Esophagus squamous epithelium (tissue), 5 donors: ENCODE data around the gene GNPTAB. TPM values are rescaled to one million over a fixed set of nuclear protein-coding genes. Genes with fewer than 3 reads are reported as not detected.

Experiments
- DNase-seq: peaks from one replicate; lab custom pipeline; 2025; lab: John Stamatoyannopoulos, UW
- H3K27ac ChIP-seq, 4 donors: fragments of 200-600 bp; sonication (generic); one replicate each; pipeline ENCODE4 v1.5.1; 2016 to 2019; ENCODE audit warnings: mild to moderate bottlenecking in 1 of 4
- H3K27me3 ChIP-seq, 4 donors: fragments of 200-600 bp; sonication (generic); 1 replicate in 3 of 4; 2 replicates in 1 of 4; pipeline versions ENCODE4 v1.5.1 to v1.6.0; 2017 to 2021; ENCODE audit warnings: antibody characterized with exemption in 1 of 4
- H3K36me3 ChIP-seq, 3 donors: fragments of 200-600 bp; sonication (generic); one replicate each; pipeline ENCODE4 v1.5.1; 2016 to 2019
- H3K4me1 ChIP-seq, 3 donors: fragments of 200-600 bp; sonication (generic); one replicate each; pipeline ENCODE4 v1.5.1; 2017 to 2019
- H3K4me3 ChIP-seq, 4 donors: fragments of 200-600 bp; sonication (generic); 1 replicate in 3 of 4; 2 replicates in 1 of 4; pipeline ENCODE4 v1.5.1; 2016 to 2019; ENCODE audit warnings: mild to moderate bottlenecking in 2 of 4, moderate library complexity in 1 of 4
- H3K9me3 ChIP-seq, 3 donors: fragments of 200-600 bp; sonication (generic); one replicate each; pipeline ENCODE4 v1.5.1; 2016 to 2019
- POLR2A ChIP-seq, 4 donors: fragments of 450-650 bp; IDR thresholded peaks; one replicate each; pipeline ENCODE4 v1.6.1; 2017; ENCODE audit warnings: antibody characterized with exemption in 4 of 4, mild to moderate bottlenecking in 4 of 4, moderate library complexity in 3 of 4
- WGBS, 2 donors: methylation state at CpG; one replicate each; pipeline ENCODE4 v1.1.5; 2018; 5-methylcytosine and 5-hydroxymethylcytosine counted together
- intact Hi-C: fragments of 100-400 bp; cut with DNase I; formaldehyde crosslinking; loops from one replicate; pipeline ENCODE4 v1.15.0; 2022
- total RNA-seq, 4 donors: library from RNA; depleted of rRNA; stranded (reverse); fragments of >200 nt; gene quantifications; one replicate each; pipeline ENCODE4 v1.1.0, GENCODE V29; 2016
- TF ChIP-seq, protein P1 (sequence below), 6 experiments: fragments of 450-650 bp in 4 of 6; fragments of 200-600 bp in 2 of 6; sonication (generic) in 2 of 6; IDR thresholded peaks; one replicate each; pipeline ENCODE4 v1.5.1; 2016 to 2019; ENCODE audit warnings: antibody characterized with exemption in 6 of 6, mild to moderate bottlenecking in 4 of 6, moderate library complexity in 4 of 6
- donor health status: DM: yes; HTN: yes; CAD: no.

Gene GNPTAB
- total RNA-seq, 4 donors from 2014 or later: 20.8 to 26.3 (median 21.9) TPM

DNA sequence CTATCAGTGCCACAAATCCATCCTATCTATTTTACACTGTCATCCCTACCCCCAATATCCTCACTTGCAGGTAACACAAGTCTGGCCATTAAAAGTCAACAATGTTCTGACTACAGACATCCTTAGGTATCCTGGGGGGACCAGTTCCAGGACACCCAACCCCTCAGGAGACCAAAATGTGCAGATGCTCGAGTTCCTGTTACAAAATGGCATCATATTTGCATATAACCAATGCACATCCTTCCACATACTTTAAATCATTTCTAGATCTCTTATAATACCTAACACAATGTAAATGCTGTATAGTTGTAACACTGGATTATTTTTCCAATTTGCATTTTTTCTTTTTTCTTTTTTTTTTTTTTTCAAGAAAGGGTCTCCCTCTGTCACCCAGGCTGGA lies 98.4 kb downstream of the GNPTAB start:
- Histone ChIP-seq H3K4me3 (no peak overlapping the region), H3K4me1 (no peaks in the 10 kb centered on the region), H3K36me3 (peaks cover 0 to 46% (median 0%) of the 10 kb centered on the region in 3 donors), H3K9me3 (no peaks in the 10 kb centered on the region), H3K27ac (no peak overlapping the region), H3K27me3 (no peaks in the 10 kb centered on the region)
- no peak for DNase-seq
- TF ChIP-seq, protein P1, sequence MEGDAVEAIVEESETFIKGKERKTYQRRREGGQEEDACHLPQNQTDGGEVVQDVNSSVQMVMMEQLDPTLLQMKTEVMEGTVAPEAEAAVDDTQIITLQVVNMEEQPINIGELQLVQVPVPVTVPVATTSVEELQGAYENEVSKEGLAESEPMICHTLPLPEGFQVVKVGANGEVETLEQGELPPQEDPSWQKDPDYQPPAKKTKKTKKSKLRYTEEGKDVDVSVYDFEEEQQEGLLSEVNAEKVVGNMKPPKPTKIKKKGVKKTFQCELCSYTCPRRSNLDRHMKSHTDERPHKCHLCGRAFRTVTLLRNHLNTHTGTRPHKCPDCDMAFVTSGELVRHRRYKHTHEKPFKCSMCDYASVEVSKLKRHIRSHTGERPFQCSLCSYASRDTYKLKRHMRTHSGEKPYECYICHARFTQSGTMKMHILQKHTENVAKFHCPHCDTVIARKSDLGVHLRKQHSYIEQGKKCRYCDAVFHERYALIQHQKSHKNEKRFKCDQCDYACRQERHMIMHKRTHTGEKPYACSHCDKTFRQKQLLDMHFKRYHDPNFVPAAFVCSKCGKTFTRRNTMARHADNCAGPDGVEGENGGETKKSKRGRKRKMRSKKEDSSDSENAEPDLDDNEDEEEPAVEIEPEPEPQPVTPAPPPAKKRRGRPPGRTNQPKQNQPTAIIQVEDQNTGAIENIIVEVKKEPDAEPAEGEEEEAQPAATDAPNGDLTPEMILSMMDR (IDR thresholded peaks at IDR 0.05): no peak
- TF ChIP-seq POLR2A (IDR thresholded peaks at IDR 0.05): no peak
- intact Hi-C loops: no loop called here
- 62 to 77% methylated on average over 1 of the region's 1 CpG for WGBS, 2 donors

DNA sequence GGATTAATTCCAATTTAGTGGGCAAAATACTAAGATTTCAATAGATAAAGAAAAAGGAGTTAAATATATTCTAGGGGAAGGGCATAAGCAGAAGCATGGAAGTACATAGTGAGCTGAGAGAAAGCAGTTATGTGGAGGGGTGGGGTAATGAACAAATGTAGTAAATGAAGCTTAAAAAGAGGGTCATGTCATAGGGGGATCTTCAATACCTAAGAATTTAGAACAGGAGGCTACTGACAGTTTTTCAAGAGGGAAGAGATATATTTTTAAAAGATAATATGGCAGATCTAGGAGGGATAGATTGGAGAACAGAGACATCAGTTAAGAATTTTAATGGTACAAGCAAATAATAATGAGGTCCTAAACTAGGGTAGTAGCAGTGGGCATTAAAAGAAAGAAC lies 100.9 kb downstream of the GNPTAB start:
- DNase-seq: no peak
- H3K4me3 ChIP-seq: no peak overlapping the region
- H3K27ac ChIP-seq: no peak overlapping the region
- H3K36me3 ChIP-seq: peaks cover 0 to 63% (median 0%) of the 10 kb centered on the region in 3 donors
- H3K27me3 ChIP-seq: no peaks in the 10 kb centered on the region
- intact Hi-C loops: no loop called here
- TF ChIP-seq POLR2A (IDR thresholded peaks at IDR 0.05): no peak
- TF ChIP-seq, protein P1 (IDR thresholded peaks at IDR 0.05): no peak
- H3K4me1 ChIP-seq: no peaks in the 10 kb centered on the region
- H3K9me3 ChIP-seq: no peaks in the 10 kb centered on the region

DNA sequence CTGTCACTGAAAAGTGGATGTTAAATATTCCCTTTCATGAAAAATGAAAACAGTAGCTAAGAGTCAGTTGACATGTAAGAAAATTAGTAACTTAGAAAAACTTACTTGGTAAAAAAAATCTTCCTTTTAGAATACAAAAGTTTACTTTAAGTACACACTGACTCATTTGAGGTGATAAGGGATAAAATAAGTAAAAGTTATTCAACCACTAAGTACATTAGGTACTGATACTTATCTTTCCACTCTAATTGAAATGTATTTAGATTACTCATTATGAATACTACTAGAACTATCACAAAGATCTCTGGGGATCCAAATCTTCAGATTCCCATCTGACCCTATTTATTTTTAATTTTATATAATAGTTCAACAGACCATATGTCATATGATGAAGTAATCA lies 103.7 kb downstream of the GNPTAB start:
- DNase-seq: no peak

DNA sequence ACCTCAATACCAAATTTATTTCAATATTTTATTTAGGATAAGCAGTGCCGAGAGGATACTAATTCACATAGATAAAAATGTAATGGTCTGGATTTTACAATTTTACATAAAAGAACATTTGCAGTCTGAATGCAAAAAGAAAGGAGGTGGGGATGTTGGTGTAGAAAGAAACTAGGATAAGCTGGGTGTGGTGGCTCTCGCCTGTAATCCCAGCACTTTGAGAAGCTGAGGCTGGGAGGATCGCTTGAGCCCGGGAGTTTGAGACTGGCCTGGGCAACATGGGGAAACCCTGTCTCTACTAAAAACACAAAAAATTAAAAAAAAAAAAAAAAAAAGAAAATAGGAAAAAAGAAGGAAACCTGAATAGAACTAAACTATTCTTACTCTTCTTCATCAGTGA lies 108.4 kb downstream of the GNPTAB start:
- no peak for TF ChIP-seq POLR2A (IDR thresholded peaks at IDR 0.05)
- TF ChIP-seq, protein P1 (IDR thresholded peaks at IDR 0.05): no peak
- intact Hi-C loops: no loop called here
- peaks cover 0 to 49% (median 0%) of the 10 kb centered on the region in 3 donors for H3K36me3 ChIP-seq
- H3K27me3 ChIP-seq: no peaks in the 10 kb centered on the region
- H3K27ac ChIP-seq: no peak overlapping the region
- no peaks in the 10 kb centered on the region for H3K4me1 ChIP-seq
- no peaks in the 10 kb centered on the region for H3K9me3 ChIP-seq
- no peak for DNase-seq
- WGBS, 2 donors: 90 to 97% methylated on average over 4 of the region's 4 CpGs
- H3K4me3 ChIP-seq: no peak overlapping the region

More for the DNA sequence above, 103.7 kb downstream of the GNPTAB start:
- peaks cover 0 to 67% (median 0%) of the 10 kb centered on the region in 3 donors for H3K36me3 ChIP-seq
- H3K4me3 ChIP-seq: no peak overlapping the region
- TF ChIP-seq POLR2A (IDR thresholded peaks at IDR 0.05): no peak
- TF ChIP-seq, protein P1 (IDR thresholded peaks at IDR 0.05): no peak
- H3K4me1 ChIP-seq: no peaks in the 10 kb centered on the region
- H3K9me3 ChIP-seq: no peaks in the 10 kb centered on the region
- intact Hi-C loops: no loop called here
- no peak overlapping the region for H3K27ac ChIP-seq
- no peaks in the 10 kb centered on the region for H3K27me3 ChIP-seq

DNA sequence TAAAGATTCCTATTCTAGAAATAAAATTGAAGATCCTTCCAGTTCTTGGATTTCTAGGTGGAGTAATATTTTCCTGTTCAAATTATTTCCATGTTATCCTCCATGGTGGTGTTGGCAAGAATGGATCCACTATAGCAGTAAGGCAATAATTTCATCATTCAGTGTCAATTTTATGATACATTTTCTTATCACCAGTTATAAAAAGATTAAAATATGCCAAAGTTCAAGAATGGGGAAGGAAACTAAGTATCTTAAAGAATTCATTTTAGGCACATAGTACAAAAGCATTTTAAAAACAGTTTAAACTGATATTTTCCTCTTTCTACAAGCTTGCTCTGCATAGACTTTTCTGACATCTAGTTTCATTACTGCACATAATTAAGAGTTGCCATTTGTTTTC lies 110.6 kb downstream of the GNPTAB start:
- intact Hi-C loops: no loop called here
- DNase-seq: no peak
- Histone ChIP-seq H3K9me3 (no peaks in the 10 kb centered on the region), H3K27ac (no peak overlapping the region), H3K4me3 (no peak overlapping the region), H3K4me1 (peaks cover 0 to under 1% (median 0%) of the 10 kb centered on the region in 3 donors), H3K27me3 (no peaks in the 10 kb centered on the region), H3K36me3 (peaks cover 0 to 31% (median 0%) of the 10 kb centered on the region in 3 donors)
- TF ChIP-seq, protein P1 (IDR thresholded peaks at IDR 0.05): no peak
- no peak for TF ChIP-seq POLR2A (IDR thresholded peaks at IDR 0.05)
